HG02798 (cell line): ENCODE measurements around the gene GPC3.
"Not testable (repeated sequence)": the region's sequence is repeated elsewhere in the genome, so short reads cannot be mapped to it uniquely, and the experiment has no call there.

Experiments used
- ATAC-seq: cut with Tn5 transposase; IDR thresholded peaks from one replicate; pipeline ENCODE4 v1.9.1; 2021; ENCODE audit warnings: mild to moderate bottlenecking; ENCODE audit not compliant: unreplicated experiment, poor library complexity

Gene GPC3

DNA sequence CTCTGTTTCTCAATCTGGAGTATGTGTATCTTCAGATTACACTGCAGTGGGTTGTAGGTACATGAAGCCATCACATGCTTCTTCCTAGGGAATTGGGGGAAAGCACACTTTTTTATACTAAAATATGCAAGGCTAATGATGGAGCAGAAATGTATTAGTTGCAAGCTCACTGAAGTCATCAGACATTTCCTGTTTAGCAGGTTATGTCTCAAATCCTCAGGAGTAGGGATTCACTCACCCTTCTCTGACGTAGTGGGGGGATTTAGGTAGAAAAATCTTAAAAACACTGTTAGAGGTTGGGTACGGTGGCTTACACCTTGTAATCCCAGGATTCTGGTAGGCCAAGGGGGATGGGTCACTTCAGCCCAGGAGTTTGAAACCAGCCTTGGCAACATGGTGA, 441.7 kb downstream of the GPC3 start:
- ATAC-seq: no peak

DNA sequence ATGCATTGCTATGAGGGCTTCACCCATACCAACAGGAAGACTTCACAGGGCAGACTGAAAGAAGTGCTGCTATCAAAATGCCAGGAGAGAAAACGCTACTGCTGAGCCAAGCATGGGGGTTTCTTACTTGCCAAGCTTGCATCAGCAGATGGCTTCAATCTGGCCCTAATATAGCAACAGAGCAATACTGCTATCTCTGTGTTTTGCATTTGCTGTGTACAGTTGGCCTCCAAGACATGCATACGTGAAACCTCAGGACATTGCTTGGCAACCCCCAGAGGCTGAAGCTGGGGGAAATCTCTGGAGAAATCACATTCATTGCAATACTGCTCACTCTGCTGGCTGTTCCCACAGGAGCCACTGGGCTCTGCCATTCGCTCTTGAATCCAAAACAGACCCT, 442.9 kb downstream of the GPC3 start:
- ATAC-seq: no peak

DNA sequence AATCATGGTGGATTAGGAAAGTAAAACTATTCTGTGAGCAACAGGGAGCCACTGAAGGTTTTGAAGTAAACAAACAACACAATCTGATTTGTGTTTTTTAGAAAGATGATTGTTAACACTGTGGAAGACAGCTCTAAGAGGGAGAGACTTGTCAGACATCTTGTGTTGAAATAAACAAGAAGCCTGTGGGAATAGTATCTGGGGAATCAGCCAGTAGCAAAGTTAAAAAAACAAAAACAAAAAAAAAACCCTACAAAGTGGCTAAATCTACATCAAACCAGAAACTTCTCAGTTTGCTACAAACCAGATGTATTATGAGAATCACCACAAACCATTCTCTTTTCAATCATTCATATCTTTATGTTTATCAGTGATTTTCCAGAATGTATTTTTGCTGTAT, 444.4 kb downstream of the GPC3 start:
- ATAC-seq: no peak

DNA sequence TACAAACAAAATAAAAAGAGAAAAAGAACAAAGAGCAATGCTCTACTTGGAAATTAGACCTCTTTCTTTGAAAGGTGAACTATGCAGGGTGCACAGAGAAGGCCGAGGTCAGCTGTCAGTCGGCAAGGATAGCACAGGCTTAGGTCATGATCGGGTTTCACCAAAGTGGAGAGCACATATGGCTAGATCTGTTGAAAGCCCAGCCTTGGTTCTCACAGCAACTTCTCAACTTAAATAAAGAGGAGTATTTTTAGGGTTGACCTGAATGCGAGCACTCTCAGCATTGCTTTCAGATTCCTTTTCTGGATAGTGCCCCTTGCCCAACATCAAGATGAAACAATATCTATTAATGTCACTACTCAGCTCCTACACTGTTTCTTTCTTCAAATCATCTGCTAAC, 447.2 kb downstream of the GPC3 start:
- ATAC-seq: no peak

DNA sequence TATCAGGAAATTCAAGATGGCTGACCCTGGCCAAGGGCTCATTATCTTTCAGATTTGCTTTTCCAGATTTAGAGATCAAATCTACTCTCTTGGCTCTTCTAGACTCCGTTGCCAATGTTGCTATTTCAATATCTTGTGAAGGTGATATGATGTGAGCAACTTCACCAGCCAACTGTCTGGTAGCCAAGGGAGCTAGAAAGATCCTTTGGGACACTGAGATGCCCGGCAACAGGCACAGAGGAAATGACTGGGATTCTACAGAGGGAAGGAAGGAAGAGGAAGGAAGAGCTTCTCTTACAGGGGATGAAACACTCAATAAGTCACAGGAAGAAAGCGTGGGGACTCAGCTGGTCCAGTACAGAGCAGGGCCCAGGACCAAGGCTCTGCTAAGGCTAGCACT, 448.3 kb downstream of the GPC3 start:
- ATAC-seq: no peak

DNA sequence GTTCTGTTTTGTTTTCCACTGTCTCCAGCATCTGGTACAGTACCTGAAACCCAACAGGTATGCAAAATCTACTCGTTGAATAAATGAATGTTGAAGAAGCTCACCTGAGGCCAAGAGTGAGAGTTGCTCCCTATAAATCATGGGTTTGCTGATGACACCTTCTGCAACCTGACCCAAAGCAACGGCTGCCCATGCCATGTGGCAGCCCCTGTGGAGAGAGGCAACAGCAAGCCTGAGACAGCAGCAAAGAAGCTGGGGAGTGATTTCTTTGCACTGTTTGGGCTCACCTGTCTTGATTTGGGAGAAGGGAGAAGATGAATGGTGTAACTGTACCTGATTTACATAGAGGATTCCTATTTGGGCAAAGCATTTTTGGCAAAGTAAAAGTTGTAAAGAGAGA, 450.3 kb downstream of the GPC3 start:
- ATAC-seq: no peak

DNA sequence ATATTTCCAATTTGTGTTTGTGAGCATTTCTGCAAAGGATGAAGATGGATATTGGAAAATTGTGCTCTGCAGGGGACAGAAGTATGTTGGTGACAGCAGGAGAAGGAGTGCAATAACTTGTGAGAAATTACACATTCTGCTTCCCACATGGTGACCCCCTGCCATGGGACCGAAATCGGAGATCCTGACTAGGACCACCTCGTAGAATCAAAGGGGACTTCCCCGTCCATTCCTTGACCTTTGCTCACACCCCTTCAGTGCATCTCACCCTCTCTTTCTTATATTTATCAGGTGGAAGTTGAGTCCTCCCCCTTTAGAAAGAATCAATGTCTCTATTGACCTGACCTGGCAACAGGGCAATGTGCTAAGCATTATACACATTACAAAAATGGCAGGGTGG, 451.2 kb downstream of the GPC3 start:
- no peak for ATAC-seq

DNA sequence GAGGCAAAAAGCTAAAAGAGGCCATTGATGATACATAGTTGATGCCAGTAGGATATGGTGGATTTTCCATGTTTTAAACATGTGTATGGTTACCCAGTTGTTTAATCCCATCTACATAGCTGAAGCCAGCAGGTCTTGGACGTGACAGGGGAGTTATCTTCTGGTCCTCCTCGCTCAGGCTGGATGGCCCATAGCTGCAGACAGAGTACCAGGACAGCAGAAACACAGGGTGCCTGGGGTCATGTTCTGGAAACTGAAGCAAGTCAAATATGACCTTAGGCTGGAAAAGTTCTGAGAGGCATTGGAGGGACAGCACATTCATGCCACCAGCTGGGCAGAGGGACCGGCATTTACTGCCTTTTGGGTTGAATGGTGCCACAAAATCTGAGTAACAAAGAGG, 452.1 kb downstream of the GPC3 start:
- no peak for ATAC-seq

DNA sequence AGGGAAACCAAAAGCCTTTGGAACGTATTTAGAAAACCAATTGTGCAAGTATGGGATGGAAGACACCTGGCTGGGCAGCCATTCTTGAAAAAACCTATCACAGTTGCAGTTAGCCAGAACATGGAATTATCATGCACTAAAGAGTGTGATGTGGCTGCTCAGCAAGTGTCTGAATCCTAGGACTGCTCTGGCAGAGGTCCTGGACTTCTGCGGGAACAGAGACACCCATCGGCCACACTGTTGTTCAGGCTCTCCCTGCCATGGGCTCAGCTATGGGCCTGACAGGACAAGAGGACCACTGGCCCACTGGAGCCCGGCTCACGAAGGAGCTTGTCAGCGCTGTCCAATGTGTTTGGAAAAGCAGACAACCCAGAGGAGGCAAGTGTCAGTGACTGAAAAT, 454.4 kb downstream of the GPC3 start:
- ATAC-seq: no peak

DNA sequence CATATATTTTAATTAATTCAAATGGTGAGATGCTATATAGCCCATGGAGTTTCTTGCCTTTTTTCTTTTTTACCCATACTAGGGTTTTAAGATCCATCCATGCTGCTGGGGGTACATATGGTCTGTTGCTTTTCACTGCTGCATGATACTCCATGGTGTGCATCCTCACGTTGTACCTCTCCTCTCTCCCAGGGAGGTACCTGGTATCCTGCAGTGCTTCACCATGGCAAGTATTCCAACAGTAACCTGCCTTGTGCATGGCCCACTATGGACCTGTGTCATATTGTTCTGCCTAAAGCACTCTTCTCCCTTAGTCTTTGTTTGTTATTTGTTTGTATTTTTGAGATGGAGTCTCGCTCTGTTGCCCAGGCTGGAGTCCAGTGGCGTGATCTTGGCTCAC, 455.8 kb downstream of the GPC3 start:
- no peak for ATAC-seq

DNA sequence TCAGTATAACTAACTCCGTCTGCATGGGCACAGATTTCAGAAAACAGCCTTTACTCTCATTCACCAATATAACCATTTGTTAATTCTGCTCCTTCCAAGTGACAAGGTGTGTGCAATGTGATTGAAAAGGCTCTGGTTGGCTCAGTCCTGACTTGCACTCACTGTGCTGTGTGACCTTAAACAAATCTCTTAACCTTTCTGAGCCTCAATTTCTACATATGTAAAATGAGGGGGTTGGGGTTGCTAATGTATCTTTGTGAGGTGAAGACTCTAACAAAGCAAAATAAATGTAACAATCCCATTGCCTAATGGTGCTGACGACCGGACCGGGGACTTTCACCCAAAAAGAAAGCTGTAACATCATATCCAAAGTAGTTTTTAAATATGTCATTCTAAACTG, 457.6 kb downstream of the GPC3 start:
- no peak for ATAC-seq

DNA sequence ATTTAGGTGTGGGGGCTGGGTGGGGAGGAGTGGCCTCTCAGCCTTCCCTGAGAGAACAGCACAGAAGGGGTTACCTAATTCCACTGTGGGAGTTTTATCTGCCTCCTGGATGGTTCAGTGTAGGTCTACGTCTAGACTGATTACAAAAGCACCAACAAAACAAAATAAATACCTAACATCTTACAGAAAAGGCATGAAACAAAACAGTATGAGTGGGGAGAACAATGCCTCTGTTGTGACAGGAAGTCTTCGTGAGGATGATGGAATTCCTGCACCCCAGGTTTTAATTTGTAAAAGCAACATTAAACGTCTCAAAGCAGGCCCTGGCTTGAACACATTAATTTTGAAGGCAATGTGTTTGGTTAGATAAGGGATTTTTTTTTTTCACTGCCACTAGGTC, 458.0 kb downstream of the GPC3 start:
- ATAC-seq: no peak

DNA sequence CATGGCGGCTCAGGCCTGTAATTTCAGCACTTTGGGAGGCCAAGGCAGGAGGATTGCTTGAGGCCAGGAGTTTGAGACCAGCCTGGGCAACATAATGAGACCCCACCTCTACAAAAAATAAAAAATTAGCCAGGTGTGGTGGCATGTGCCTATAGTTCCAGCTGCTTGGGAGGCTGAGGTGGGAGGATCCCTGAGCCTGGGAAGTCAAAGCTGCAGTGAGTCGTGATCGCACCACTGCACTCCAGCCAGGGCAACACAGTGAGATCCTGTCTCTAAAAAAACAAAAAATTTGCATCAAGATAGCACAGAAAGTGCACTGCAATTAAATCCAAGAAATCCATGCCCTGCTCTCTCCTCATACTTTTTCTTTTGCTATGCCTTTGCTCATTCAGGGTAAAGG, 458.6 kb downstream of the GPC3 start:
- not testable (repeated sequence) for ATAC-seq

DNA sequence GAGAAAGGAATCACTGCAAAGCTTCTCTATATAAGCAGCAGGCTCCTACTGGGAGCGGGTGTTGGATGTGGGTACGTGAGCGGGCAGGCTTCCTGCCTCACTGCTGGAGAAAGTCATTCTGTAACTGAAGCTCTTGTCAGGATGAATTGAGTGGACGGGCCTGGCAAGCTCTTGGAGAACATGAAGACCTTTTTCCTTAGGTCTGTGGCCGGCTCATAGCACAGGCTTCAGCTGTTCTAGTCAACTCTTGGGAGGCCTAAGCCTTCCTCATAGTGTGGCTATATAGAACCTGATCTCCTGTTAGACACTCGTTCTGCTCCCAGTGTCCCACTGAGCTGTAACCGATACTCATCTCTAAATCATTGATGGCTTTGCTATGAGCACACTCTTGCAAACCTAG, 461.9 kb downstream of the GPC3 start:
- no peak for ATAC-seq

DNA sequence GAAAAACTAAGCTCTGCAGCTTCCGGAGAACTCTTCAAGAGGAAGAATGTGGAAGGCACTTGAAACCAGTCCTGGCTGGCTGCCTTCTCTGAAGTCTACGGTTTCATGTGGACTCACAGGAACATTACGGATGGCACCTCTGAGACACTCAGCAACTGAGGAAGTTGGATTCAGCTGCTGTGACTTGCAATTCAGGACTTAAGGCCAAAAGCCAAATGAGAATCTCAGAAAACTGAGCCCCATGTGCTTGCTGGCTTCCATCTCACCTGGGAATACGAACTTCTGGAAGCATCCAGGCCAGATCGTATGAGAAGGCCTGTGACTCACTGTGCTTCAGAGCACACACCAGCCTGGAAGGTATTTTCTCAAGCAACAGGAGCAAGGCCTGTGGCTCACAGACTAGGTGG, 462.3 kb downstream of the GPC3 start:
- no peak for ATAC-seq

DNA sequence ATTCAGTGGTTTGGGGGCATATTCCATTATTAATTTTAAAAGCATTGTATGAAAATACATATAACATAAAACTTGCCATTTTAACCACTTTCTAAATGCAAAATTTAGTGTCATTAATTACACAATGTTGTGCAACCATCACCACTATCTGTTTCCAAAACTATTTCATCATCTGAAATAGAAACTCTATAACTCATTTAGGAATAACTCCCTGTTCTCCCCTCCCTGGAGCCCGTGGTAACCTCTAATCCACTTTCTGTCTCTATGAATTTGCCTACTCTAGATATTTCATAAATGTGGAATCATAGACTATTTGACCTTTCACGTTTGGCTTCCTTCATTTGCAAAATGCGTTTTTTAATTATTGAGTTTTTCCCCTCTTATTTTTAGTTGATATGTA, 468.7 kb downstream of the GPC3 start:
- no peak for ATAC-seq

DNA sequence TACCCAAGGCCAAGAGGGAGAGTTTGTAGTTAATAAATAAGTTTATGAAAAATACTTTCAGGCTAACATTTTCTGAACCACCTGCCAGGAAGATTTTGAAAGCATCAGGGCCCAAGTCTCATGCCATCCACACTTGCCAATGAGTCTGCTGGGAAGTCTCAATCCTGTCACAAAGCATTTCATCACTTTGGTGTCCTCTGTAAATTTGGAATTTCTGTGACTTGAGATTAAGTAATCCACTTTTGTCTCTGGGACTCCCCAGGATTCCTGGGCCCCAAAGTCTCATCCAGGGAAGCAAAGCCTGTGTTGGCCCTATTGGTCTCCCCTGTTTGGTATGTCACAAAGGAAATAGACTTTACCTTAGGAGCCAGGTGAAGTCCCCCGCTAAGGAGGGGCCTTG, 470.9 kb downstream of the GPC3 start:
- no peak for ATAC-seq

DNA sequence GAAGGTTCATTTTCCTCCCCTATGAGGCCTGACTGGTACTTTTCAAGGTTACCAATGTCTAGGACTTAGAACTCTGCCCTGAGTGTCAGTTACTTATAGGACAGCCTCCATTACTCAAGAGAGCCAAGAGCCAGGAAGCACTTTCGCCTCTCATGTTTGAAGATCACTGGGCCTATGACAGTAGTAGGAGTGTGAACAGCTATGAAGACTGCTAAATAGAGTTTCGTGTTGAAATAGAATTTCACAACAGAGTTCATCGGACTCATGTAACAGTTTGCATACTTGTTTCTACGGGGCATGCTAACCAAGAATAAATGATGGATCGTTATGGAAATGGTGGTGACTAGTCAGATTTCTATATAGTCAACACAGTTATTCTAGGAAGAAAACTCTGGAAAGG, 472.3 kb downstream of the GPC3 start:
- ATAC-seq: no peak

DNA sequence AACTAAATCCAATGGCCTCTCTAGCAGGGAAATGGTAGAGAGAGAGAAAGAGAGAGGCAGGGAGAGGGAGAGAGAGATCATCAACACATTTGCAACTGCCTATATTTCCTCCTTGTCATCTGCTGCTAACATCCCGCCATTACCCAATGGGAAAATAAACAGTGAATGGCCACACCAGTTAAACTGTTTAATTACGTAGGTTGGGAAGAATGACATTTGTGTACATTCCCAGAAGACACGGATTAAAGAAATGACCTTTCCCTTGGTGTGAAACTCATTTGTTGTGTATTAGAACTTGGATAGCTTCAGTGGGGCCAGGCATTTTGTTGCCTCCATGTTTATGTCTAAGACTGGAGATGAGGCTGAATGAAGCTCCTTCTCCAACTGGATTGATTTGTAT, 474.4 kb downstream of the GPC3 start:
- no peak for ATAC-seq

DNA sequence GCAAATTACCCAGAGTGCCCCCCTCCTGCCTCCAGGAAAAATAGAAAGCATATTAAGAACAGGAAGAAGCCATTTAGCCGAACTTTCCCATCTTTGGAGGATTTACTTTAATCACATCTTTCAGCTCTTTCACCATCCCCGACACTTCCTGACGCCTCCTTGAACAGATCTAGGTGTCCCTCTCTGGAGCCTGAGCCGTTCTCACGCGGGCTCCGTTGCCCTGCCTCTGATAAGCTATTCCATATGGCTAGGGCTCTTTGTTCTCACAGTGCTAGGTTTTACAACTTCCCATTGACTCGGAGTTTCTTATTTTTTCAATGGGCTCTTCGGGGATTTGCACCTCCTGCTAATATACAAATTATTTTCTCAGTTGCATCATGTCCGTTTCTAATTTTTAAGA, 488.0 kb downstream of the GPC3 start:
- no peak for ATAC-seq

DNA sequence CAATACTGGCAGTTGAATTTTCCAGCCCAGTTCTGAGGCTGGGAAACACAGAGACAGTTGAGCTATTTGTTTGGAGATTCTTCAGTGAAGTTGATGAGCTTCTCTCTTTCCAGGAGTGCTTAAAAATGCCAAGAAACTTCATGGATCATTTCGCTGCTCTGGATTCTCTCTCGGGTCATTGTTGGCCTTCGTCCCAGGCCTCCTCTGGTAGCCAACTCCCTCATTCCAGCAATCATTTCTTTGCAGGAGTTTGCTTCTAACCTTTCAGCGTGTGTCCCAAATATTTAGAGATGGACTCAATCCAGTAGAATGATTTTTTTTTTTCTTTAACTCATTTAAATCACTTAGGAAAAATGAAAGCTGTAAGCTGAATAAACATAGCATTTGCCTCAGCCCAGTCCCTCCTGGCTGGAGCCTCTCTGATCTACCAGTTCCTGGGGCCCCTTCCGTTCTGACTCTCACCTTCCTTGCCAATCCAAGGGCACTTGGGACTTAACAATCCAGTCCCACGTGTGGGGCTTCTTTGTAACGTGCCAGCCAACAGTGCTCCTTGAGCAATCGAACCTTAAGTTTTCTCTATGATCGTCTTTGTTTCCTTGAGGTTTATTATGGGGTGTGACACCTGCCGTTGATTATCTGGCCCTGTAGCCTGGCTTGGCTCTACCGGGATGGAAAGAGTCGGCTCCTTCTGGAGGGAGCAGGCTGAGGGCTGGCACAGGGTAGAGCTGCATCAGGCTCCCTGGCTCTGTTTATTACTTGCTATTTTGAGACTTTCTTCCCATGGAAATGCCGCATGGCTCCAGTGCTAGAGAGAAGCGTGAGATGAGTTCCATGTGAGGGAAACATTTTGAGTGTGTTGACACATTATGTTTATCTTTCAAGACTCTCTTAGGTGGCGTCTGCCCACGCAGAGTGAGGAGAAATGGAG, 489.7 kb downstream of the GPC3 start:
- ATAC-seq: no peak

DNA sequence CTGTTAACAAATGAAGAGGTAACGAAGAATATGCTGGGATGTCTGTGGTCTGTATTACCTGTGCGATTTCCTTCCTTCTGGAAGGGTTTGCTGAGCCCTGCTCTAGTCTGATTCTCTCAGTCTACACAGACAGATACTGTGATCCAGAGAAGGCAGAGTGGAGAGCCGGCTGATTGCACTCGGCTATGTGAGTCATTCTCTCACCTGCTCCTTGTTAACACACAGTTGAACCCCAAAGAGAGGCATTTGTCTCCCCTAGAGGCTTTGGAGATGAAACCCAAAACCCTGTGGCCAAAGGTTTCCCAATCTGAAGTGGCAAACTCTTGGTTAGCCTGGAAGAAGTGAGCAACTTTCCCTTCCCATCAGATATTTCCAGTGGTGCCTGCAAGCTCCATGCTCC, 492.0 kb downstream of the GPC3 start:
- no peak for ATAC-seq
